Measurements from ENCODE around the gene FCN1.
"Not testable (repeated sequence)": the region's sequence is repeated elsewhere in the genome, so short reads cannot be mapped to it uniquely, and the experiment has no call there.

FCN1 gene

GRCh38 chr9:134870746-134871662 is 46.7 kb downstream of the FCN1 start:
- no peak for DNase-seq

- DNase-seq = no peak
These were observed 47.4 kb downstream of the FCN1 start for GRCh38 chr9:134870301-134870694.

- no peak for DNase-seq
These were observed 48.0 kb downstream of the FCN1 start for GRCh38 chr9:134869554-134870300.

GRCh38 chr9:134868751-134869553 is 48.8 kb downstream of the FCN1 start:
- no peak for DNase-seq

GRCh38 chr9:134867917-134868750 is 49.6 kb downstream of the FCN1 start:
- no peak for DNase-seq

- no peak for DNase-seq
These were observed 52.9 kb downstream of the FCN1 start for GRCh38 chr9:134864821-134865190.

- no peak for DNase-seq
These were observed 53.5 kb downstream of the FCN1 start for GRCh38 chr9:134863941-134864820.

- DNase-seq = no peak
These were observed 54.3 kb downstream of the FCN1 start for GRCh38 chr9:134863306-134863902.

GRCh38 chr9:134861595-134862334 is 55.9 kb downstream of the FCN1 start:
- DNase-seq = no peak

GRCh38 chr9:134860510-134860909 is 57.2 kb downstream of the FCN1 start:
- no peak for DNase-seq

- no peak for DNase-seq
These were observed 59.5 kb downstream of the FCN1 start for GRCh38 chr9:134858051-134858841.

GRCh38 chr9:134857451-134857850 is 60.3 kb downstream of the FCN1 start:
- DNase-seq = not testable (repeated sequence)

GRCh38 chr9:134855900-134856377 is 61.8 kb downstream of the FCN1 start:
- no peak for DNase-seq

Data from NCI-H2081 (cell line).